GM12878 (cell line): Measurements from ENCODE around the gene SUFU. TPM values are rescaled to one million over a fixed set of nuclear protein-coding genes. Genes with fewer than 3 reads are reported as not detected.

ENCODE experiments used
- ATAC-seq: fragments of 200-7000 bp; cut with Tn5 transposase; 3 replicates; pipeline ENCODE4 v1.9.1; 2020; ENCODE audit warnings: mild to moderate bottlenecking, moderate library complexity
- BruUV-seq: library from RNA; stranded (reverse); fragments of 400-500 nt; replicated peaks from 2 replicates; lab custom pipeline; 2021; lab: Mats Ljungman, UMichigan
- CTCF ChIA-PET: fragments of 300-600 bp; sonication (Branson Sonifier 250); formaldehyde crosslinking; extraction: SDS; loops from one replicate; lab custom pipeline; 2021; ENCODE audit warnings: inconsistent platforms; lab: Yijun Ruan, JAX
- POLR2A ChIA-PET: fragments of 350-600 bp; formaldehyde crosslinking; extraction: SDS; loops from one replicate; lab custom pipeline; 2021; ENCODE audit warnings: inconsistent platforms; lab: Charles Lee
- RAD21 ChIA-PET: fragments of 300-600 bp; sonication (Branson Sonifier 250); formaldehyde crosslinking; loops from one replicate; lab custom pipeline; 2023; ENCODE audit warnings: antibody characterized with exemption; ENCODE audit not compliant: unreplicated experiment; lab: Charles Lee
- SMC1A ChIA-PET: fragments of 300-600 bp; sonication (Branson Sonifier 250); formaldehyde crosslinking; loops from one replicate; lab custom pipeline; 2023; ENCODE audit not compliant: unreplicated experiment, uncharacterized antibody; lab: Charles Lee
- DNase-seq: peaks from one replicate; pipeline ENCODE4 v3.0.0-alpha.2; 2011; ENCODE audit warnings: low read depth, low spot score
- FAIRE-seq: peaks from 3 replicates; lab custom pipeline; 2011; peaks lifted over from hg19 to GRCh38; lab: Jason Lieb, UNC
- H2AFZ ChIP-seq: 2 replicates; pipeline ENCODE4 v1.6.0; 2011; ENCODE audit warnings: low read depth, low read length, control low read depth; ENCODE audit not compliant: control insufficient read depth
- H3K27ac ChIP-seq: 2 replicates; pipeline ENCODE4 v1.5.1; 2011; ENCODE audit warnings: control low read depth; ENCODE audit not compliant: control insufficient read depth, insufficient read depth
- H3K27me3 ChIP-seq, 2 experiments: replicated peaks in 1 of 2; 2 replicates each; pipeline versions ENCODE4 v1.6.0 to v1.6.1; 2011; ENCODE audit warnings: low read length in 1 of 2; ENCODE audit not compliant: control insufficient read depth in 2 of 2, insufficient read depth in 2 of 2
- H3K36me3 ChIP-seq, 2 experiments: 2 replicates each; pipeline ENCODE4 v1.5.1; 2011; ENCODE audit warnings: low read length in 1 of 2; ENCODE audit not compliant: control insufficient read depth in 2 of 2, insufficient read depth in 2 of 2
- H3K4me1 ChIP-seq: 2 replicates; pipeline ENCODE4 v1.6.1; 2011; ENCODE audit warnings: mild to moderate bottlenecking, low read length, moderate library complexity, mixed read lengths; ENCODE audit not compliant: control insufficient read depth, insufficient read depth
- H3K4me2 ChIP-seq: 2 replicates; pipeline ENCODE4 v1.6.0; 2011; ENCODE audit warnings: control low read depth; ENCODE audit not compliant: control insufficient read depth, insufficient read depth
- H3K4me3 ChIP-seq: fragments of 200-600 bp; sonication (generic); 2 replicates; pipeline ENCODE4 v1.5.1; 2016
- H3K79me2 ChIP-seq: 2 replicates; pipeline ENCODE4 v1.6.0; 2011; ENCODE audit warnings: low read length; ENCODE audit not compliant: control insufficient read depth, insufficient read depth
- H3K9ac ChIP-seq: 2 replicates; pipeline ENCODE4 v1.8.0; 2011; ENCODE audit warnings: low read length, control low read depth, mixed read lengths; ENCODE audit not compliant: control insufficient read depth, insufficient read depth
- H3K9me3 ChIP-seq: replicated peaks from 3 replicates; pipeline ENCODE4 v1.5.1; 2011; ENCODE audit warnings: mild to moderate bottlenecking, low read length; ENCODE audit not compliant: control insufficient read depth, insufficient read depth
- H4K20me1 ChIP-seq: 2 replicates; pipeline ENCODE4 v1.6.0; 2011; ENCODE audit not compliant: control insufficient read depth, insufficient read depth
- ATF2 ChIP-seq: IDR thresholded peaks from 2 replicates; pipeline ENCODE4 v1.6.1; 2012; ENCODE audit warnings: low read length, inconsistent platforms
- BMI1 ChIP-seq: fragments of 450-650 bp; IDR thresholded peaks from 2 replicates; pipeline ENCODE4 v1.6.1; 2016; ENCODE audit warnings: mild to moderate bottlenecking, moderate library complexity, borderline replicate concordance
- FOXM1 ChIP-seq: IDR thresholded peaks from 2 replicates; pipeline ENCODE4 v1.6.1; 2012; ENCODE audit warnings: low read depth, mild to moderate bottlenecking, inconsistent platforms, low read length, moderate library complexity
- LARP7 ChIP-seq: fragments of 450-650 bp; IDR thresholded peaks from 2 replicates; pipeline ENCODE4 v1.6.1; 2017; ENCODE audit warnings: mild to moderate bottlenecking
- MLLT1 ChIP-seq: fragments of 450-650 bp; IDR thresholded peaks from 2 replicates; pipeline ENCODE4 v1.6.1; 2016; ENCODE audit warnings: mild to moderate bottlenecking
- MTA3 ChIP-seq: IDR thresholded peaks from 2 replicates; pipeline ENCODE4 v1.6.1; 2012; ENCODE audit warnings: low read length, inconsistent platforms, borderline replicate concordance
- MXI1 ChIP-seq: fragments of 150-350 bp; IDR thresholded peaks from 2 replicates; pipeline ENCODE4 v1.6.1; 2011; ENCODE audit warnings: low read depth, mild to moderate bottlenecking, inconsistent platforms, low read length, improper control_type of control experiment
- NFYB ChIP-seq: IDR thresholded peaks from 2 replicates; pipeline ENCODE4 v1.6.1; 2011; ENCODE audit warnings: low read depth, mild to moderate bottlenecking, low read length, improper control_type of control experiment, moderate library complexity; ENCODE audit not compliant: insufficient read depth
- POU2F2 ChIP-seq: IDR thresholded peaks from 3 replicates; pipeline ENCODE4 v1.6.1; 2011; ENCODE audit warnings: low read depth, mild to moderate bottlenecking, low read length, borderline replicate concordance
- STAT3 ChIP-seq: IDR thresholded peaks from 2 replicates; pipeline ENCODE4 v1.6.1; 2011; ENCODE audit warnings: low read depth, low read length, improper control_type of control experiment
- TCF12 ChIP-seq: IDR thresholded peaks from 2 replicates; pipeline ENCODE4 v1.6.1; 2011; ENCODE audit warnings: low read depth, mild to moderate bottlenecking, low read length
- YBX1 ChIP-seq: fragments of 450-650 bp; IDR thresholded peaks from 2 replicates; pipeline ENCODE4 v1.6.1; 2016; ENCODE audit warnings: antibody characterized with exemption
- ZNF274 ChIP-seq: IDR thresholded peaks from one replicate; pipeline ENCODE4 v1.8.0; 2011; ENCODE audit not compliant: insufficient read length, insufficient read depth
- ZNF622 ChIP-seq: fragments of 450-650 bp; IDR thresholded peaks from 2 replicates; pipeline ENCODE4 v1.6.1; 2017; ENCODE audit warnings: mild to moderate bottlenecking, inconsistent platforms
- WGBS: methylation state at CpG from one replicate; pipeline ENCODE4 v1.1.6; 2016; ENCODE audit warnings: low lambda C conversion rate; ENCODE audit not compliant: insufficient replicate concordance, insufficient coverage; ENCODE audit errors: missing lambda C conversion rate; 5-methylcytosine and 5-hydroxymethylcytosine counted together
- in situ Hi-C: fragments of 300-500 bp; cut with MboI; formaldehyde crosslinking; loops from 9 replicates; pipeline ENCODE4 v1.14.3; 2018; ENCODE audit warnings: mixed read lengths
- intact Hi-C: fragments of 100-400 bp; cut with micrococcal nuclease; formaldehyde crosslinking; loops from one replicate; pipeline ENCODE4 v1.14.2; 2022; ENCODE audit not compliant: unreplicated experiment
- polyA plus RNA-seq, 11 experiments: library from polyadenylated mRNA; depleted of rRNA in 4 of 11; unstranded in 6 of 11; stranded (reverse) in 5 of 11; fragments of >200 nt; fragmentation: Nextera tagmentation in 4 of 11; fragmentation: Illumina TruSeq in 1 of 11; extraction: Ambion mirVana in 4 of 11; extraction: Trizol in 1 of 11; gene quantifications; 1 replicate in 1 of 11; 2 replicates in 10 of 11; pipeline versions ENCODE4 v1.2.1 to v1.2.3, GENCODE V29; 2011 to 2016; ENCODE audit warnings: inconsistent platforms in 2 of 11, missing spikeins in 2 of 11, low read depth in 1 of 11
- total RNA-seq, 4 experiments: library from RNA; depleted of rRNA in 3 of 4; stranded (reverse); fragments of >200 nt in 3 of 4; fragmentation: Illumina TruSeq in 1 of 4; extraction: Trizol in 1 of 4; gene quantifications; 2 replicates each; pipeline versions ENCODE4 v1.2.1 to v1.2.3, GENCODE V29; 2013 to 2021
- TF ChIP-seq, protein P1 (sequence below): IDR thresholded peaks from 2 replicates; pipeline ENCODE4 v1.6.1; 2011; ENCODE audit warnings: low read depth, mild to moderate bottlenecking, low read length, moderate library complexity, borderline replicate concordance; ENCODE audit errors: extremely low read depth

SUFU gene
- total and polyA plus RNA-seq, 10 of the 15 experiments (the other 5 are each of a cell fraction or from before 2014, with no cell fraction given): 0.68 to 7.7 (median 2.4) TPM

- intact Hi-C loops (no loop called here), in situ Hi-C loops (no loop called here)
- 85% methylated on average over 7 of the region's 7 CpGs for WGBS
- ATAC-seq (no peak), FAIRE-seq (no peak), DNase-seq (no peak)
- no peak overlapping the region for H3K9ac ChIP-seq
- H3K27ac ChIP-seq: no peak overlapping the region
- ChIA-PET CTCF (no interaction called here), POLR2A (interaction anchor here (0.5 to 1.1 kb wide), 3 partner anchors 24 to 233 kb away, joined by 3 to 5 read pairs (median 5); no protein-coding TSS in a partner anchor), SMC1A (interaction anchor here (0.6 kb wide), 1 partner anchor 180 kb away, joined by 3 read pairs; no protein-coding TSS in a partner anchor), RAD21 (no interaction called here)
- peaks cover 20% of the 10 kb centered on the region for H3K4me1 ChIP-seq
- no peaks in the 10 kb centered on the region for H4K20me1 ChIP-seq
- no peak overlapping the region for H2AFZ ChIP-seq
- BruUV-seq: no TSS peak
- no peaks in the 10 kb centered on the region for H3K79me2 ChIP-seq
- TF ChIP-seq ZNF274 (no peak), TCF12 (no peak), BMI1 (no peak), MTA3 (no peak), STAT3 (no peak), MLLT1 (no peak), FOXM1 (no peak), POU2F2 (no peak), NFYB (no peak), ATF2 (no peak), LARP7 (no peak), MXI1 (no peak), ZNF622 (no peak), YBX1 (no peak)
- TF ChIP-seq, protein P1, sequence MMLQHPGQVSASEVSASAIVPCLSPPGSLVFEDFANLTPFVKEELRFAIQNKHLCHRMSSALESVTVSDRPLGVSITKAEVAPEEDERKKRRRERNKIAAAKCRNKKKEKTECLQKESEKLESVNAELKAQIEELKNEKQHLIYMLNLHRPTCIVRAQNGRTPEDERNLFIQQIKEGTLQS: no peak
- no peaks in the 10 kb centered on the region for H3K9me3 ChIP-seq
- no peak overlapping the region for H3K4me2 ChIP-seq
- H3K4me3 ChIP-seq: no peak overlapping the region
- H3K27me3 ChIP-seq: no peaks in the 10 kb centered on the region
- H3K36me3 ChIP-seq: no peaks in the 10 kb centered on the region
Measured at GRCh38 chr10:102535481-102536147, 31.8 kb downstream of the SUFU start.
